Cardiac fibroblast (primary cell): ENCODE results near the gene KCNIP4.

Experiments
- DNase-seq, 2 donors: peaks; one replicate each; pipeline versions ENCODE4 v3.0.0 to v3.0.0-alpha.2; 2010; ENCODE audit warnings: low read depth in 2 of 2
- H3K4me3 ChIP-seq, 2 donors: replicated peaks in 1 of 2; 1 replicate in 1 of 2; 2 replicates in 1 of 2; pipeline ENCODE4 v1.5.1; 2011; ENCODE audit warnings: low read depth in 2 of 2, low read length in 2 of 2, mild to moderate bottlenecking in 2 of 2, moderate library complexity in 1 of 2
- TF ChIP-seq, protein P1 (sequence below): IDR thresholded peaks from one replicate; pipeline ENCODE4 v1.5.1; 2011; ENCODE audit warnings: low read depth, mild to moderate bottlenecking, low read length, inconsistent platforms

Gene KCNIP4

DNA sequence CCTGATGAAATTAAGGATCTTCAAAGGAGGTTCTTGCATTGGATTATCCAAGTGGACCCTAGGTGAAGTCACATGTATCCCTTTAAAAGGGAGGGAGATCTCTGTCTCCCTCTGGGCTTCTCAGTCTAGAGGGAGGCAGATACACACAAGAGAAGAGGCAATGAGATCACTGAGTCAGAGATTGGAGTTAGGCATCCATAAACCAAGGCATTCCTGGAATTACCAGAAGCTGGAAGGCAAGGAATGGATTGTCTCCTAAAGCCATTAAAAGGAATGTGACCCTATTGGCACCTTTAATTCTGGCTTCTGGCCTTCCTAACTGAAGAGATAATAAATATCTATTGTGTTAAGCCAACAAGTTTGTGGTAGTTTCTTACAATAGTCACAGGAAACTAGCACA is 865.2 kb downstream of the KCNIP4 start:
- no peak overlapping the region for H3K4me3 ChIP-seq
- TF ChIP-seq, protein P1, sequence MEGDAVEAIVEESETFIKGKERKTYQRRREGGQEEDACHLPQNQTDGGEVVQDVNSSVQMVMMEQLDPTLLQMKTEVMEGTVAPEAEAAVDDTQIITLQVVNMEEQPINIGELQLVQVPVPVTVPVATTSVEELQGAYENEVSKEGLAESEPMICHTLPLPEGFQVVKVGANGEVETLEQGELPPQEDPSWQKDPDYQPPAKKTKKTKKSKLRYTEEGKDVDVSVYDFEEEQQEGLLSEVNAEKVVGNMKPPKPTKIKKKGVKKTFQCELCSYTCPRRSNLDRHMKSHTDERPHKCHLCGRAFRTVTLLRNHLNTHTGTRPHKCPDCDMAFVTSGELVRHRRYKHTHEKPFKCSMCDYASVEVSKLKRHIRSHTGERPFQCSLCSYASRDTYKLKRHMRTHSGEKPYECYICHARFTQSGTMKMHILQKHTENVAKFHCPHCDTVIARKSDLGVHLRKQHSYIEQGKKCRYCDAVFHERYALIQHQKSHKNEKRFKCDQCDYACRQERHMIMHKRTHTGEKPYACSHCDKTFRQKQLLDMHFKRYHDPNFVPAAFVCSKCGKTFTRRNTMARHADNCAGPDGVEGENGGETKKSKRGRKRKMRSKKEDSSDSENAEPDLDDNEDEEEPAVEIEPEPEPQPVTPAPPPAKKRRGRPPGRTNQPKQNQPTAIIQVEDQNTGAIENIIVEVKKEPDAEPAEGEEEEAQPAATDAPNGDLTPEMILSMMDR, result no peak
- DNase-seq, result no peak

DNA sequence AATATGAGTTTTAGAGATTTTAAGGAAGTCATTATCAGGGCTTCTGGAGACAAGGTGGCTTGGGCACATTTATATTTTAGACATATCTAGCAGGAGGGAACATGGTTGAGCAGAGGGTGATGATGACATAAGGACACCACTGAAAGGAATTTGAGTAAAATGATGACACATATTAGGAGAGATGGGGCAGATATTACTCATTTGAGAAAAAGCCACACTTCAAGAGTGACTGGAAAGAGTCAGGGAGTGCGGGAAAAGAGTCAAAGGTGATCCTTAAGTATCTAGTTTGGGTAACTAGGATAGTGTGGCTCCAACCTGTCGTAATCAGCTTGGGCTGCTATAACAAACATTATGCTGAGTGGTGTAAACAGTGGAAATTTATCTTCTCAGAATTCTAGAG is 870.6 kb downstream of the KCNIP4 start:
- DNase-seq, result no peak
- H3K4me3 ChIP-seq, result no peak overlapping the region
- TF ChIP-seq, protein P1, result no peak

DNA sequence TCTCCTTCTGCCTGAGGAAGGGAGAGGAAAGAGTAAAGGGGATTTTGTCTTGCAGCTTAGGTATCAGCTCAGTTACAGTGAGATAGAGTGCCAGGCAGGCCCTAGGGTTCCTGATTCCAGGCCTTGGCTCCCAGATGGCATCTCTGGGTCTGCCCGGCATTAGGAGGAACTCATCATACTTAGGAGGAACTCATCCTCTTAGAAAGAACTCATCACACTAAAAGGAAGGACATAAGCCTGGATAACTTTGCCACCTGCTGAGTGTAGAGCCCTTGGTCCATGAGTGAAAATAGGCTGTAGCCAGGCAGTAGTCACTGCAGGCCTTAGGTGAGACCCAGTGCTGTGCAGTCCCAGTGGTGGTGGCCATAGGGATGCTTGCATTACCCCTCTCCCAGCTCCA is 881.2 kb downstream of the KCNIP4 start:
- TF ChIP-seq, protein P1, result no peak
- DNase-seq, result no peak
- no peak overlapping the region for H3K4me3 ChIP-seq

DNA sequence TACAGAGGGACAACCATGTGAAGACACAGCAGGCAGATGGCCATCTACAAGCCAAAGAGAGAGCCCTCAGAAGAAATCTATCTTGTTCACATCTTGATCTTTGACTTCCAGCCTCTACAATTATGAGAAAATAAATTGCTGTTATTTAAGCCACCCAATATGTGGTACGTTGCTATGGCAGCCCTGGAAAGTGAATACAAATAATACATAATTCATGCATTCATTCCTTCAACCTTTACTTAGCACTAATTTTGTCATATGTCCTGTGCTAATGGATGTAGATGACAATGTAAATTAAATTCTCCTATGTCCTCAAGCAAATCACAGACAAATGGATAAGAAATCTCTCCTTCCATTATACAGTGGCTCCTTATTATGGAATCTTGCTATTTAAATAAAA is 886.7 kb downstream of the KCNIP4 start:
- TF ChIP-seq, protein P1, result no peak
- H3K4me3 ChIP-seq, result no peak overlapping the region
- no peak for DNase-seq

DNA sequence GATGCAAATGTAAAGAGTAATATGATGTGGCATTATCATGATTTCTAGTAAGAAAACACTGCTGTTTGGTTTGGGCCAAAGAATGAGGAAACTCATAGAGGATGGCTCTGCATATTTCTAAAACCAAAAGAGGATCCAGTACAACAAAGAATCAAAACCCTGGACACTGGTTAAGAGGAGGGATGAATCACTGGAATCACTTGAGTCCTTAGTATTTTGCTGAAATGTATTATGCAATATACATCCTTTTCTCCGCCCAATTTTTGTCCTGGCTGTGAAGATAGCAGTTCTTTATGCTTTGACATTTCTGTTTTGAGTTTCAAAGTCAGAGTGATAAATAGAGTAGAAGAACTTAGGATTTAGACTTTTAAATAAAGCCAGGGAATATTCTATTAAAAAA is 902.4 kb downstream of the KCNIP4 start:
- peak; percentile 4 to 14 for DNase-seq
- TF ChIP-seq, protein P1, result no peak
- H3K4me3 ChIP-seq, result no peak overlapping the region

DNA sequence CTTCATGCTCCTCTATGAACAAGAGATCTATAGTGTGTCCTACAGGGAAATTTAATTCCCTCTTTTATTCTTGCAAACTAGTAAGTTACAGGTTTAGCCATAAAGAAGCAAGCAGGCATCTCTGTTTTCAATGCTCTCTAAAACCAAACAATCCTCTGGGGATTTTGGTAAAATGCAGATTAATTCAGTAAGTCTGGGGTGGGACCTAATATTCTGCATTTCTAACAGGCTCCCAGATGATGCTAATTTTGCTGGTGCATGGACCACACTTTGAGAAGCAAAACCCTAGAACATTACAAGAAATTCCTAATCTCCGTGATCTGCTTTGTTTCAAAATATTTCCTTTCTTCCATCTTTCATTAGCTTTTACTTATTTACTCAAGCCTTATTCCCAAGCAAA is 903.5 kb downstream of the KCNIP4 start:
- TF ChIP-seq, protein P1, result no peak
- no peak overlapping the region for H3K4me3 ChIP-seq
- DNase-seq, result no peak

DNA sequence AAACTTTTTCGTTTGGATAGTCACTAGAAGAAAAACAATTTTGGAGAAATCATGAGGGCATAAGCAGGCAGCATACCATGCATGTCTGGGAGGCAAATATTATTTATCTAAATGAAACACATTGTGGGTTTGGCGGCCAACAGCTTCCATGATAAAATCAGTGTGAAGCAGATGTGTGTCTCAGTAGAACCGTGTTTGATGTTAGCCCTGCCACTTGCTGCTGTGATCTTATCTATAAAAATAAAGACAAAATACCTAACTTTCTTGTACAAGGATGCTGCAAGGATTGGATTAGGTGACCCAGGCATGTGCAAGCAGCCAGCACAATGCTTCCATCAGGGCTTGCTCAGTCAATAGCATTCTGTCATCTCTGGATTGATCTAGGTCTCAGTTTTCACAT is 906.9 kb downstream of the KCNIP4 start:
- TF ChIP-seq, protein P1, result no peak
- DNase-seq, result no peak
- H3K4me3 ChIP-seq, result no peak overlapping the region
